EH (cell line): ENCODE measurements around the gene HBP1.
"Not testable (repeated sequence)": the region's sequence is repeated elsewhere in the genome, so short reads cannot be mapped to it uniquely, and the experiment has no call there.

Experiments used
- DNase-seq: peaks from one replicate; pipeline ENCODE4 v3.0.0-alpha.2; 2015; ENCODE audit warnings: low read depth

Gene HBP1

DNA sequence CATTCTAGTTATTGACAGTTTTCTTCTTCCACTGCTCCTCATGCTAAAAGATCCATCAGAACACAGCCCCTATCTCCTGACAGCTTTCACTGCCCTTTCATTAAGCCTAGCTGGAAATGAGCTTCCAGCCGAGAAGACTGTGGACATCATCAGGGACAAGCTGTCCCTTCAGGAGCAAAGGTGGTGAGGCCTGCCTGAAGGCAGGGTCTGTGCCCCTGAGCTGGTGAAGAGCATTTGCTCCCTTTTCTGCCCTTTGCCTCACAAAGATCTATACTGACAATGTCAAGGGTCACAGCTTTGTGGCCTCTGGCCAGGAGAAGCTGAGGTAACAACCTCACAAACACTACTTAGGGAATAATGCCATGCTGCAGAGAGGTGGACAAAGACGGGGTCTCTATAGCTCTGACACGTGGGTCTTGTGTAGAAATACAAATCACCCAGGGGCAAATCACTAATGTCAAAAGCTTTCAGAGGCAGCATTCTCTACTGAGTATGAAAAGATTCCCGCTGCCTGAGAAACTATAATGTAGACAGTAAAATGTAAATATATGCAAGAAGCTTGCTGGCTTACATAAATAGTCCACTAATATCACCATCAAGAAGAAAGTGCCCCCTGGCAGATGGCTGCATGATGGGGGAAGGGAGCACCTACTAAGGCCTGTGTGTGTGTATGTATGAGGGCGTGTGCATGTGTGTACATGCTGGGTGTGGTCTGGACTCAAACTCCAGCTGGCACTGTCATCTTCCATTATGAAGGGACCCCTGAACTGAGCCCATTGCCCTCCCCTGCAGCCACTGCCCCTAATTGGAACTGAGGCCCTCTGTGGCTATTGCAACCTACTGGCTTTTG lies 55.8 kb downstream of the HBP1 start:
- no peak for DNase-seq

DNA sequence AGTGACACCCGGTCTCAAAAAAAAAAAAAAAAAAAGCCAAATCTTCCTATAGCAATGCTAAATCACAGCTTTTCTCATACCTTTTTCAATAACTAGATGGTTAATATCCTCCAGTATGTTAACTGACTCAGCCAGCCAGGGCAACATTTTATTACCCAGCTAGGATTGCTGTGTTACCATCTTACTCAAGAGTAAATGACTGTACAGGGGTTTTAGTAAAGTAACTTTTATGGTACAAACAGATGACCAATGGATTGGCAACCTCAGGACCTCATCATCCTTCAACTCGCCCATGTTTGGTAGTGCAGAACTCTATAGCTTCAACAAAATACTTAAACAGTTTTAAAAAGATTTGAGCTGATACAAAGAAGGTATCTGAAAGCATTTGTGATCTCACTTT lies 59.5 kb downstream of the HBP1 start:
- peak; percentile 22 for DNase-seq

DNA sequence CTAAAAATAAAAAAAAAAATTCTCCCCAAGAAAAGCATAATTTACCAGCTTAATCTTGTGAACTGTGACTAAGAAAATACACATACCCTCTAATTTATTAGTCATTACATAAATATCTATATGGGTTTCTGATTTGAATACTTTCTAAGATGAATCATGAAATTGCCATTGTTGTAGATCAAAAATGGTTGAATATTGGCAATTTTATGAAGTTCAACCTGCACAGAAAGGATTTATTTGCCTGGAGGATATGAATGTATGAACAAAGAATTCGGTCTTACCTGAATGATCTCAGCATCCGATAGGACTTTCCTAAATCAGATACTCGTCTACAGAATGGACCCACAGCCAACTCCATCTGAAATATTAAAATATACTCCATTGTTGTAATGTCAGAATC lies 61.5 kb downstream of the HBP1 start:
- DNase-seq: peak; percentile 21

DNA sequence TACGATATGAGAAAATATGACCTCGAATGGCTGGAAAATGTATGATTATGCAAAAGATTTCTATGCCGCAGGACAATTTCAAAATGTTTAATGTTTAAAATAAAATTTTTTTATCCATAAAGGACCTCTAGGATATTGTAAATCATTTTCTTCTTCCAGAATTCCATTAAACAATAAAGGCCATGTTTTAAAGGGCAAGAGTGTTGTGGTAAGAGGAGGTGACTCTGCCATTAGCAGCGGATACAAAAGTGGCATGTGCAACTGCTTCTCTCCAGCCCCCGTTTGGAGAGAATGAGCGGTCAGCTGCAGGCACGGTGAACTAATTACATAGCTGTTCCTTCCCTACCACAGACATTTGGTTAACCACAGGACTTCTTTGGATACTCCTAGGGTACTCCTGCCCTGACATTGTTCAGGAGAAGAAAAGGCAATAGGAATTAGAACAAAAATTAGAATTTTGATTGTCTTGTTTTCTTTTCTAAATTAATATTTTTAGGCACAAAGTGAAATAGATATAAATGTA lies 63.8 kb downstream of the HBP1 start:
- peak; percentile 68 for DNase-seq

DNA sequence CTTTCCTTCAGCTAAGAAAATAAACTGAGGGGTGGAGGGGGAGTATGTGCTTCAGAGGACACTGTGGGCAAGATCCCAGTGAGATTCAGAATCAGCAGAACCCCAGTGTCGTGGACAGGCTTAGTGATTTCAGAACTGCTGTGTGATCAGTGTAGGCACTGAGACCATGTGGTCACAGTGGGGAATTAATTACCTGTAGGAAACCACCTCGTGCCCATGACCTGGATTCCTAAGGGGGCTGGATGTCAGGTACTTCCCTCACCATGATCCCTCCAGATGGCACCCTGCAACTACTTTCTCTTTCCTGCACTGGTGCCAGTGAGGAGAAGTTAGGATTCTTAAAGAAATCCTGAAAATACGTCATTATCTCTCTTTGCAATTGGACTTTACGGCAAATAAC lies 64.4 kb downstream of the HBP1 start:
- no peak for DNase-seq

DNA sequence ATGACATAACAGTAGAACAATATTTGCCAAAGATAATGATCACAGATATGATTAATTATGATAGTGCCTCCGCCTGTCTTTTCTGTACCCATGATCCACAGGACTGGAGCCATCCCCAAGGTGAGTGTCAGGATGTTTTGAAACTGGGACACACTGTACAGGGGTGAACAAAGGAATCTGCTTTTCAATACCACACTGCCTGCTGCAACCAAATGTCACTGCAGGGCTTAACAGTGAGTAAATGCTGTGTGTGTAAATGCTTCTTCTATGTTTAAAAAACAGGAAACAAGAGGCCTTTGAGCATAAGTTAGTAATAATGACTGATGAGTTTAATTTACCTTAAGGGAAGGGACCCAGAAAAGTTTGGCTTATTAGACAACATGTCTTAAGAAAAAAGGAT lies 65.2 kb downstream of the HBP1 start:
- no peak for DNase-seq

DNA sequence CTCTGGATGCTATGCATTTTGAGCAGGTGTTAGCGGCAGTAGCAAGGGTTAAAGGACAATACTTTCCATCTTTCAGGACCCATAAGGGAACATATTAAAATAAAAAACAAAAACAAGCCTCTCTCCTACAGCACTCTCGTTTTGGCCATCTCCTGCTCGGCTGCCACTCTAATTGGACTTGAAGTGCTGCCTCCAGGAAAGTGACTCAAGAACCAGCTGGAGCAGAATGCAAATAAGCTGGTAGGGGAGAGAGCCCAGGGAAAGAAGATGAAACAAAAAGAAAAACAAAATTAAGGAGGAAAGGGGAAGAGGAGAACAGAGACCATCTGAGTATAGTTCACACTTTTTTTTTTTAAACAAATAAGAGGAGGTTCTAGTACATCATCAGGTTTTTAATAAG lies 65.6 kb downstream of the HBP1 start:
- peak; percentile 10 for DNase-seq

DNA sequence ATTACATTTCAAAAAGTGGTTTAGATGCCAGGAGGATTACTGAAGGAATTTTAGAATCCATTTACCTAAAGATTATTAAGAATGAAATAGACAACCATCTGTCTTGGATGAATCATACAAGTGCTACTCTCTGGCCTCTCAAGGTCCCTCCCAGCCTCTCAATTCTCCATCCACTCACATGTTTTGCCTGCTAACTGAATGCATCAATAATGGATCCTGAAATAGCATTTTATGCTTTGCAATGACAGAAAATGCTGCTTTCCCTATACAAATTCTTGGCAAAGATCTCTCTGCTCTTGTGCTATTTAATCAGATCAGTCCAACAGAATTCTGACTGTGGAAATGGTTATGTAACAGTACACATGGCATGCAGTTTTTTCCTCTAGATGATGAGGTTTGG lies 68.1 kb downstream of the HBP1 start:
- peak; percentile 26 for DNase-seq

DNA sequence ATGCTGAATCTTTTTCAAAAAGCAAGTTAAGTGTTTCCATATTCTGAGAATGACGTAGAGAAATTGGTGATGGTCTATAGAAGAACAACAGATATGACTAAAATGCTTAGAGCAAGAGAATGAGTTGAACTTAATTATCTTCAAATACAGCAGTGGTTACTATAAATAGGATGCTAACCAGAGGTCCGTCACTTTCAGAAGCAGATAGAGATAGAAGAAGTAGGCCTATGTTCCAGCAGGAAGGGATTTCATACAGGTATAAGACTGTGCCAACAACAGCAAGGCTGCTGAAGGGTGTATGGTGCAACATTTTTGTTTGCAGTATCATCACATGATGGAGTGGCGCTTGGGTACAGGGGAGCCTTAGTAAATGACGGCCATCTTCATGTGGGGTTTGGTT lies 68.6 kb downstream of the HBP1 start:
- no peak for DNase-seq

DNA sequence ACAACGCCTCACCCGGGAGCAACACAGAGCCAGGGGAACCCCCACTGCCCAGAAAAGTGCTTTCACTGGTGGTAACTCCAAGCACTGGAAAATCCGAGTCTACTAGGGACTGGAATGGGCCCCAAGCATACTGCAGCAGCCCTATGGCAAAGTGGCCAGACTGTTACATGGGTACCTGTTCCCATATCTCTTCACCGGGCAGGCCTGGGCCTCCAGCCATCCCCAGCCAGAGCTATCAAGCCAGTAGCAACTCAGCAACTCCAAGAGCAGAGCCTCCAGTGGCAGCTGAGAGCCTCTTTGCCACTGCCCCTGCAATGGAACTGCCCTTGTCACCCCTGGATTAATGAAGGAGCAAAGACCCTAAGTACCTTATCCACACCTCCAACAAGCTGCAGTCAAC lies 73.5 kb downstream of the HBP1 start:
- no peak for DNase-seq

DNA sequence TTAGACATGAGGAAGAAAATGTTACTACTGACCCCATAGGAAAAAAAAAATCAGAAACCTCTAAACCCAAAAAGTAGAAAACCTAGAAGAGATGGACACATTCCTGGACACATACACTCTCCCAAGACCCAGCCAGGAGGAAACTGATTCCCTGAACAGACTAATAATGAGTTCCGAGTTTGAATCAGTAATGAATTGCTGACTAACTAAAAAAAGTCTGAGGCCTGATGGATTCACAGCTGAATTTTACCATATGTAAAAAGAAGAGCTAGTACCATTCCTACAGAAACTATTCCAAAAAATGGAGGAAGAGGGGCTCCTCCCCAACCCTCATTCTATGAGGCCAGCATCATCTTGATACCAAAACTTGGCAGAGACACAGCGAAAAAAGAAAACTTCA lies 75.8 kb downstream of the HBP1 start:
- no peak for DNase-seq

DNA sequence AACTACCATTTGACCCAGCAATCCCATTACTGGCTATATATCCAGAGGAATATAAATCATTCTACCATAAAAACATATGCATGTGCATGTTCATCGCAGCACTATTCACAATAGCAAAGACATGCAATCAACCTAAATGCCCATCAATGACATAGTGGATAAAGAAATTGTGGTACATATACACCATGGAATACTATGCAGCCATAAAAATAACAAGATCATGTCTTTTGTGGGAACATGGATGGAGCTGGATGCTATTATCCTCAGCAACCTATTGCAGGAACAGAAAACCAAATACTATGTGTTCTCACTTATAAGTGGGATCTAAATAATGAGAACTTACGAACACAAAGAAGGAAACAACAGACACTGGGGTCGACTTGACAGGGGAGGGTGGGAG lies 78.0 kb downstream of the HBP1 start:
- DNase-seq: not testable (repeated sequence)

DNA sequence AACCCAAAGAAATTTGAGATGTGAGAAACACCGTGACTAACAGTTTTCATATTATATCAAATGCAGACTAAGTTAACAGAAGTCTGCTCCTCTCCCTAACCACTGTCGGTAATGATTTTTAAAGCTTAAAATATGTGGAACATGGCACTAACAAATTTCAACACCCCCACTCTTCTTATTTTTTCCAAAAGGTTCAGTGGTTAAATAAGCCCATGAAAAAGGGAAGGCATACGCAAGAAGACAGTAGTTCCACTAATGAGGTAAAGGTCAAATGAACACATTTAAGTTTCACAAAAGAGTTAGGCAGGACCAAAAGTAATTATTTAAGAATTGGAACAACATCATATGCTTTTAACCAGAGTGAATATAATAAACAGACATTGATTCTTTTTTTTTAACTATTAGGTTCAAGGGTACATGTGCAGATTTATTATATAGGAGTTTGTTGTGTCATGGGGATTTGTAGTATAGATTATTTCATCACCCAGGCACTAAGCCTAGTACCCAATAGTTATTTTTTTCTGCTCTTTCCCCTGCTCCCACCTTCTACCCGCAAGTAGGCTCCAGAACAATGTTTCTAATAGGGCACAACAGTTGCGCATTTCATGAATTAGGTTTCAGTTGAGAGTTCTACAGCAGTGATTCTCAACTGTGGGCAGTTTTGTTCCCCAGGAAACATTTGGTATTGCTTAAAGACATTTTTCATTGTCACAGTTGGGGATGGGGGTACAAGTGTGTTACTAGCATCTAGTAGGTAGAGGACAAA lies 79.9 kb downstream of the HBP1 start:
- DNase-seq: no peak

DNA sequence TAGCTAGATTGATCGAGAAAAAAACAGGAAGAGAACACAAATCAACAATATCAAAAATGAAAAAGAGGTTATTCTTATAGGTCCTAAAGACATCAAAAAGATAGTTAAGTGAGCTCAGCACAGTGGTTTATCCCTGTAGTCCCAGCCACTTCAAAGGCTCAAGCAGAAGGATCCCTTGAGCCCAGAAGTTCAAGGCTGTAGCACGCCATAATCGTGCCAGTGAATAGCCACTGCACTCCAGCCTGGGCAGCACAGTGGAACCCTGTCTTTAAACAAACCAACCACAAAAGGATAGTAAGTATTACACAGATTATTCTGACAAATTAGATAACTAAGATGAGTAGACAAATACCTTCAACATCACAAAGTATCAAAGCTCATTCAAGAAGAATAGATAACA lies 83.2 kb downstream of the HBP1 start:
- DNase-seq: no peak
